Fibroblast of the conjunctiva (primary cell): Measurements from ENCODE around the gene TMEM131.
A peak's percentile ranks its signal among the peaks of the same experiment; 100 is the strongest.
"Not testable (repeated sequence)": the region's sequence is repeated elsewhere in the genome, so short reads cannot be mapped to it uniquely, and the experiment has no call there.

Experiments
- DNase-seq: peaks from one replicate; pipeline ENCODE4 v3.0.0-alpha.2; 2010; ENCODE audit warnings: low read depth

TMEM131 gene

GRCh38 chr2:97957432-97958183 lies 38.1 kb downstream of the TMEM131 start:
- DNase-seq, result no peak

- DNase-seq, result not testable (repeated sequence)
These were observed 39.0 kb downstream of the TMEM131 start for GRCh38 chr2:97956753-97957152.

GRCh38 chr2:97953853-97954252 lies 41.9 kb downstream of the TMEM131 start:
- DNase-seq, result no peak

GRCh38 chr2:97952357-97952756 lies 43.4 kb downstream of the TMEM131 start:
- DNase-seq, result no peak

- DNase-seq, result no peak
These were observed 44.5 kb downstream of the TMEM131 start for GRCh38 chr2:97951155-97951680.

- DNase-seq, result peak; percentile 27
These were observed 45.2 kb downstream of the TMEM131 start for GRCh38 chr2:97950329-97951154.

- no peak for DNase-seq
These were observed 46.8 kb downstream of the TMEM131 start for GRCh38 chr2:97948926-97949325.

- no peak for DNase-seq
These were observed 50.0 kb downstream of the TMEM131 start for GRCh38 chr2:97945791-97946190.

GRCh38 chr2:97936881-97937280 lies 58.9 kb downstream of the TMEM131 start:
- no peak for DNase-seq

GRCh38 chr2:97936199-97936598 lies 59.5 kb downstream of the TMEM131 start:
- DNase-seq, result no peak

GRCh38 chr2:97935719-97936161 lies 60.0 kb downstream of the TMEM131 start:
- peak; percentile 71 for DNase-seq

GRCh38 chr2:97932975-97933662 lies 62.6 kb downstream of the TMEM131 start:
- DNase-seq, result no peak

- no peak for DNase-seq
These were observed 63.9 kb downstream of the TMEM131 start for GRCh38 chr2:97931858-97932225.

- DNase-seq, result no peak
These were observed 64.5 kb downstream of the TMEM131 start for GRCh38 chr2:97931118-97931857.

GRCh38 chr2:97928591-97928990 lies 67.2 kb downstream of the TMEM131 start:
- DNase-seq, result no peak

- no peak for DNase-seq
These were observed 68.8 kb downstream of the TMEM131 start for GRCh38 chr2:97926946-97927345.

GRCh38 chr2:97924194-97924593 lies 71.6 kb downstream of the TMEM131 start:
- DNase-seq, result no peak

- no peak for DNase-seq
These were observed 75.9 kb downstream of the TMEM131 start for GRCh38 chr2:97919858-97920257.

- DNase-seq, result no peak
These were observed 76.9 kb downstream of the TMEM131 start for GRCh38 chr2:97918818-97919217.

- not testable (repeated sequence) for DNase-seq
These were observed 78.1 kb downstream of the TMEM131 start for GRCh38 chr2:97917668-97918067.

GRCh38 chr2:97914691-97915213 lies 81.0 kb downstream of the TMEM131 start:
- no peak for DNase-seq
